ENCODE data around the gene EXOC3L1.

EXOC3L1 gene

DNA sequence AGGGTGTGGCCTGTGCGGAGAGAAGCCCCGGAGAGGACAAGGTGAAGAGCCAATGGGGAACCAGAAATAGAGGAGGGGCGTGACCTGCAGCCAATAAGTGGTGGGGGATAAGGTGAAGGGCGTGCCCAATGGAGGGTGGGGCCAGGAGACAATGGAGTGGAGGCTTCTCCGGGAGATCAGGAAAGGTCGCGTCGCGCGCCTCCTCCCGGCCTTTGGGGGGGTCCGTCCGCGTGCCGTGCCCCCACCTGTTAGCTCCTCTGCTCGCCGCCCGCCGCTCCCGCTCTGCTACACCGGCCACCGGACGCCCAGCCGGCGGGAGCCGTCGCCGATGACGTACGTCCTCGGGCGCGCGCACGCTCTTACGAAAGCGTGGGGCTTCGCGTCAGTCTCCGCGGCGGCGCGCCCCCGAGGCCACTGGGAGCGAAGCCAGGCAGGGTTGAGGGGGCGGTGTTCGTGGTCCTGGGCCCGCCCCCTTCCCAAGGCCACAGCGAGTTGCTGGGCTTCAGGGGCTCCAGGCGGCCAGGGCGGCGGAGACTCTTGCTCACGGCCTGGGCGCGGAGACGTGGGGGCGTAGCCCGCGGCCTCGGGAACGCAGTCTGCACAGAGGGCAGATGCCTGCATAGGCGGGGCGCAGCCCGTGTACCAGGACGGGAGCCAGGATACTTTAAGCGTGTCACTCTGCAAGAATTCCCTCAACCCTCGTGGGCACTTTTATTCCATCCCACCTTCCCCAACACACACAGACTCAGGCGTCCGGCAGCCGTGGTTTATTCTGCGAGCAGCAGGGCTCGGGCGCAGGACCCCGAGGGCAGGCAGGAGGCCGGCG, 6.1 kb downstream of the EXOC3L1 start, which contains the start of gene MATCAP1:
TSS of gene MATCAP1 (minus strand) at position 337 of the 826 bp plus-strand sequence. CDS start 3,353 bp downstream, outside the sequence.
- in situ Hi-C loops (cut with MboI; ENCODE audit: low sequenced_read_pairs), result no loop called here

DNA sequence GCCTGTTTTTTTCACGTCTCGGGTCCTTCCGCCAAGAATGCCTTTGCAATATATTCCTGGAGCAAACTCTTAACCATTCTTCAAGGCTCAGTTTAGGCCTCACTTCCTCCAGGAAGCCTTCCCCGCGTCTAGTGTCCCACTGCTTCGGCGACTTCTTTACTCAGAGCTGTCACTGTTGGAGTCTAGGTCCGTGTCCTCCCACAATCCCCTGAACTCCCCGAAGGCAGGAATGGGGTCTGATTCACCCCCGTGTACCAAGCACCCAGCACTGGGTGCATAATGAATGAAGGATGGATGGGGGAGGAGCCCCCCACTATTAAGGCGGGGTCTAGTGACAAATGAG, 6.7 kb downstream of the EXOC3L1 start:
- in situ Hi-C loops (cut with MboI; ENCODE audit: low sequenced_read_pairs), result no loop called here

DNA sequence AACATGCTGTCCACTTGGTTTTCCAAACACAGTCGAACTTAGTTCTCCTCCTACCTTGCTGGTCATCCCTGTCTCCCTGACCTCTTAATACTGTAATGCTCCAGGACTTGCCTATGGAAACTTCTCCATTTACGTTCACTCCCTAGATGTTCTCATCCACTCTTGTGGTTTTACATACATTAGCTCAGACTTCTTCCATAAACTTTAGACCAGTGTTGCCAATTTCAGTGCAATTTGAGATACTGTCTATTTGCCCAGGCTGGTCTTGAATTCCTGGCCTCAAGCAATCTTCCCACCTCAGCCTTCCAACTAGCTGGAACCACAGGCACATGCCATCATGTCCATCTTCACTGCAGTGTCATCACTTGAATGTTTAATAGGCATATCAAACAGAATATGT, 7.6 kb downstream of the EXOC3L1 start:
- in situ Hi-C loops (cut with MboI; ENCODE audit: low sequenced_read_pairs), result no loop called here

DNA sequence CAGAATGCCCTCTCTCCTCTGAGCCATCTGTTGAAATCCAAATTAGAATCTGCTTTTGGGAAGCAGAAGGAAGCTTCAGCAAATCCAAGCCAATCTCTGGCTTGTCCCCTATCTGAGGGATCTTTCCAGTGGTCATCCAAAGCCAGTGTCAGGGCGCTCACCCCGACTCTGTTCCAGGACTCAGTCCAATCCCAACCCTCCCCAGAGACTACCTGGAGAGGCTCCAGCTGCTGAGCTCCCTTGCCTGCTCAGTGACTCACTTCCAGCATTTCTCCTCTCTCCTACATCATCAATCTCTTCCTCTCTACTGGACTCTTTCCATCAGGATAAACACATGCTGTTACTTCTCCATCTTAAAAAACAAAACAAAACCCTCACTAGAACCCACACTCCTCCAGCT, 8.6 kb downstream of the EXOC3L1 start:
- in situ Hi-C loops (cut with MboI; ENCODE audit: low sequenced_read_pairs), result no loop called here

DNA sequence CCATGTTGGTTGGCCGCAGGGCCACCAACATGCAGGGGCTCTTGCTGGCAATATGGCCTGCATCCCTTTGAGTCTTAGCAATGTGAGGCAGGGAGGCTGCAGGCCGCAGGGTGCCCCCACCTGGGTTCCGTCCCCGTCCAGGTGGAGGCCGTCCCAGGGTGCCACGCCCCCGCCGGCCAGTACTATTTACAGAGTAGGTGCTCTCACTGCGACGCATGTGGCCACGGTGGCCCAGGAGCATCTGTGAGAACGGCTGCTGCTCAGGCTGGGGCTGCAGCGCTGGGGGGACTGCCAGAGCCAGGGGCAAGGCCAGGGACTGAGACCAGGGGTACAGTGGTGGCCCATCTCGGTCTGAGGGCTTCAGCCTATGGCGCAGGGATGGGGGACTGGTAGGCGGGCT, 9.8 kb downstream of the EXOC3L1 start:
- in situ Hi-C loops (cut with MboI; ENCODE audit: low sequenced_read_pairs), result no loop called here

DNA sequence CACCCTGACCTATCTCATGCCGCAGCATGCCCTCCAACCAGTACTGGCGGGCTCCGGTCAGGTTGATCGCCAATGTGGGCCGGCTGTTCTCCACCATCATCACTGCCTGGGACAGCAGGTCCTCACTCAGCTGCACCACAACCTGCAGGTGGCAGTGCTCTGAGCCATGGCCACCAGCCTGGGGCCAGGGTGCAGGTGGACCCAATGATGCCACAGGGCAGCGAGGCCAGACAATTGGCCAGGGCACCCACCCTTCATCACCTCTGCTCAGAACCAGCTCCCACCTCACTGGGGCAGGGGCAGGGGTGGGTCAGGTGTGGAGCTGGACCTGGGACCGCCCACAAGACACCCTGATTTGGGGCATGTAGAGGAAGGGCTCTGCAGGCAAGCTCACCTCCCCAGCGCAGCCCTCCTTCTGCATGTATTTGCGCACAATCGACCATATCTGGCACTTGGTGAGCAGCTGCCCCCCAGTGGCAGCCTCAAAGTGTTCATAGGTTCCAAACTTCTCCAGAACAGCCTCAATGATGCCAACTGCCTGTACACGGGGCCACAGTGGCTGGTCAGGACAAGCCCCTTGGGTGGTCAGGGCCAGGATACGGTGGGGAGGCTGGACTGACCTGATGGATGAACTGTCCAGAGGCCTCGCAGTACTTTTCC, 10.4 kb downstream of the EXOC3L1 start:
- in situ Hi-C loops (cut with MboI; ENCODE audit: low sequenced_read_pairs), result no loop called here

DNA sequence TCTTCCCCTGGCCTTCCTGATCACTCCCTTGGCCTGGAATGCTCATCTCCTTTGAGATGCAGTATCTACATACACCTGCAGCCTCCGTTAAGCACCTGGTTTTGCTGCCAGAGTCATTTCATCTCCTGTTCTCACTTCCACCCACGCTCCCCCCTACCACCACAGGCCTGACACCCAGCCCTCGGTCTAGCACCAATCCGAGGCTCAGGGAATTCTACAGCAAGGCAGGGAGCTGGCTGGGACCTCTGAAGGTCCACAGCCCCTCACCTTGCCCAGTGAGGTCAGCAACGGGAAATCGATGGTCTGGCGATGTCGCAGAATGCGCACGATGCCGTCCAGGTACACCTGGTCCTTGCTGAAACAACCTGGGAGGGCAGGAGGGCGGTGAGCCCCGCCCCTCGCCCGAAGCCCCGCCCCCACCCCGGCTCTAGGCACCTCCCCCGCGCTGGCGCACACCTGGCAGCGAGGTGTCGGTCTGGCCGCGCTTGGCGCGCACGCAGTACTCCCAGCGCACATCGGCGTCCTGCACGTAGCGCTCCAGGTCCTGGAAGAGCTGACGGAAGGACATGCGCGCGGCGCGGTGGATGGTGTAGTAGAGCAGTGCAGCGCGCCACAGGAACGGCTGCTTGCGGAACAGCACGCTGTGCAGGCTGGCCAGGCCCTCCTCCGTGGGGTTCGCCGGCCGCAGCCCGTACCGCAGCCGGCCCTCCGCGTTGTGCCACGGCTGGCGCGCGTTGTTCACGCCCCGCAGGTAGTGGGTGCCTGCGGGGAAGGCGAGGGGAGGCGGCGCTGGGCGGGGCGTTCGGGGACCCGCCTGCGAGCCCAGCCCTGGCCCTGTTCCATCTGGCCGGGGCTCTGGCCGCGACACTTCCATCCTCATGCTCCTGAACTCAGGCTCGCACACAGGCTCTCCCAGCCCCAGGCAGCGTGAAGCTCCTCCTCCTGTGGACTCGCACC, 11.9 kb downstream of the EXOC3L1 start:
- in situ Hi-C loops (cut with MboI; ENCODE audit: low sequenced_read_pairs), result no loop called here

DNA sequence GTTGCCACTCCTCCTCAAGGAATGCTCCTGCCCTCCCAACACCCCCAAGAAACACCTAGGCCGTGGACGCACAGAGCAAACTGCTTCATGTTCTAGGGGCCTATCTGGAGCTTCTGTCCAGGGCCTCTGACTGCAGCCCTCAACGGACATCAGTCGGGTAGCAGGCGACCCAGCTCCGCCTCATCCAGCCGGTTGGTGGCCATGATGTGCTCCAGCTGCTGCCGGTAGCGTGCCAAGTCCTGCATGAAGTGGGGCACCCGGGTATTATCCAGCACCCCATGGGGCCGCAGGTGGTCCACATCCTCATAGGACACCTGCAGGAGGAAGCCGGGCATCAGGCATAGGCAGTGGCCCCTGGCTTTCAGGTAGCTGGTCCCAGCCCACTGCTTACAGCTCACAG, 13.3 kb downstream of the EXOC3L1 start:
- in situ Hi-C loops (cut with MboI; ENCODE audit: low sequenced_read_pairs), result no loop called here

DNA sequence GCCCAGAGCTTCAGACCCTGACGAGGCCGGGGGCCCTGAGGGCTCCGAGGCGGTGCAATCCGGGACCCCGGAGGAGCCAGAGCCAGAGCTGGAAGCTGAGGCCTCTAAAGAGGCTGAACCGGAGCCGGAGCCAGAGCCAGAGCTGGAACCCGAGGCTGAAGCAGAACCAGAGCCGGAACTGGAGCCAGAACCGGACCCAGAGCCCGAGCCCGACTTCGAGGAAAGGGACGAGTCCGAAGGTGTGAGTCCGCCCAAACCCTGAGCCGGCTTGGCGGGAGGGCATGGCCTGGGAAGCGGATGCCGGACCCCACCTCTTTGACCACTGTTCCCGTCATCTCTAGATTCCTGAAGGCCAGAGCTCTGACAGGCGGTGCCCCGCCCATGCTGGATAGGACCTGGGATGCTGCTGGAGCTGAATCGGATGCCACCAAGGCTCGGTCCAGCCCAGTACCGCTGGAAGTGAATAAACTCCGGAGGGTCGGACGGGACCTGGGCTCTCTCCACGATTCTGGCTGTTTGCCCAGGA, 15.2 kb downstream of the EXOC3L1 start:
- in situ Hi-C loops (cut with MboI; ENCODE audit: low sequenced_read_pairs), result no loop called here

DNA sequence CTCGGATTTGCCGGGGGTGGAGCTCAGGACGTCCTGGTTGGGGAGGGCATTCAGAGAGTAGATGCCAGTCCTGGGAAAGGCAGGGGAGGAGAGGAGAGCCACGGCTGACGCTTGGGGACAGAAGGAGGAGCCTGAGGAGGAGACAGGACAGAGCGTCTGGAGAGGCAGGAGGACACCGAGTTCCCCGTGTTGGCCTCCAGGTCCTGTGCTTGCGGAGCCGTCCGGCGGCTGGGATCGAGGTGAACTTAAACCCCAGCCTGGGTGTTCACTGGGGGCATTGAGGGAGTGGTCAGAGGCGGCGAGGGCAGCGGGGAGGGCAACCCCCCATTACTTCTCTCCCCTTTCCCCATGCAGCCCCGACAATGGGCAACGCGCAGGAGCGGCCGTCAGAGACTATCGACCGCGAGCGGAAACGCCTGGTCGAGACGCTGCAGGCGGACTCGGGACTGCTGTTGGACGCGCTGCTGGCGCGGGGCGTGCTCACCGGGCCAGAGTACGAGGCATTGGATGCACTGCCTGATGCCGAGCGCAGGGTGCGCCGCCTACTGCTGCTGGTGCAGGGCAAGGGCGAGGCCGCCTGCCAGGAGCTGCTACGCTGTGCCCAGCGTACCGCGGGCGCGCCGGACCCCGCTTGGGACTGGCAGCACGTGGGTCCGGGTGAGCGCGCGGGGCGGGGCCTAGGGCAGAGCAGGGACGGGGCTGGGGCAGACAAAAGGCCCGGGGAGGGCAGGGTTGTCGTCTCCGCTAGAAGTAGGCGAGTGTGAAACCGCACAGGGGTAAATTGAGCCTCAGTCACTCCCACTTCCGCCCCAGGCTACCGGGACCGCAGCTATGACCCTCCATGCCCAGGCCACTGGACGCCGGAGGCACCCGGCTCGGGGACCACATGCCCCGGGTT, 15.9 kb downstream of the EXOC3L1 start:
- in situ Hi-C loops (cut with MboI; ENCODE audit: low sequenced_read_pairs), result no loop called here

DNA sequence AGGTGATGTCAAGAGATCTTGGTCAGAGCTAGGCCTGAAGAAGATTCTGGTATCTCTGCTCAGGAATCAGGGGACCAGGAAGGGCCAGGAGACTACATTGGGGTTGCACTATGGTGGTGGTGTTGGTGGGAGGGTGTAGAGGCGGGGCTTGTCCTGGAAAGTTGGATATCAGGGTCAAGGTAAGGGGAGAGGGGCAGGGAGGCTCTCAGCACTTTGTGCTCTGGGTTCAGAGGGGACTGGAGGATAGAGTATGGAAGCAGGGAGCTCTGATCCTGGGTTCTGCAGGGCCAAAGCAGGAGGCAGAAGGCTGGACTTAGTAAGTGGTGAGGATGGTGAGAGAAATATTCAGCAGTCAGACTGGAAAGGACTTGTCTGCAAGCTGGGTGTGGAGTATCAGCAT, 16.6 kb downstream of the EXOC3L1 start:
- in situ Hi-C loops (cut with MboI; ENCODE audit: low sequenced_read_pairs), result no loop called here

DNA sequence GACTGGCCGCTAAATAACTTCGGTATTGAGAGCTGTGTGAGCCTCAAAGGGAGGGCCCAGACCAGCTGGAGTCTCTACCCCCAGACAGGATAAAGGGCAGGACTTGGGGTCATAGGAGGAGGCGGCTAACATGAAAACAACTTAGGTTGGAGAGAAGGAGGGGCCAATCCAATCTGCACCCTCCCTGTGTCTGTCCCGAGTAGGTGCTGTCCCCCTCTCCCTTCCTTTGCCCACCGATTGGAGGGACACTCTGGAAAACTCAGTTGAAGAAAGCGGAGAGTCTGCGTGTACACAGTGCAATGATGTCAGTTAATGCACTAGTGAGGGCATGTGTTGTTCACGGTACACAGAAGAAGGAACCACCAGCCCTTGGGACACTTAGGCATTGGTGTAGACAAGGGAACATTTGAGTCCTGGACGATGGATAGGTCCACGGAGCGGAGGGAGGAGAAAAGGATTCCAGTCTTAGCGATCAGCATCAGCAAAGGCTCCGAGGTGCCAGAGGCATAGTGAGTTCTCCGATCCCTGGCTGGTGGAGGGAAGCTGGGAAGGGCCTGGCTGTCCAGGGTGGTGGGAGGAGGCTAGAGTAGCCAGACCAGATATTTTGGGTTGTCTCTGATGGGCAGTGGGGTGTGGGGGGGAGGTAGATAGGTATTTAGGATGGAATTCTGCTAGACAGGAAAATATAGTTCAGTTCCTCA, 18.8 kb downstream of the EXOC3L1 start:
- in situ Hi-C loops (cut with MboI; ENCODE audit: low sequenced_read_pairs), result no loop called here

DNA sequence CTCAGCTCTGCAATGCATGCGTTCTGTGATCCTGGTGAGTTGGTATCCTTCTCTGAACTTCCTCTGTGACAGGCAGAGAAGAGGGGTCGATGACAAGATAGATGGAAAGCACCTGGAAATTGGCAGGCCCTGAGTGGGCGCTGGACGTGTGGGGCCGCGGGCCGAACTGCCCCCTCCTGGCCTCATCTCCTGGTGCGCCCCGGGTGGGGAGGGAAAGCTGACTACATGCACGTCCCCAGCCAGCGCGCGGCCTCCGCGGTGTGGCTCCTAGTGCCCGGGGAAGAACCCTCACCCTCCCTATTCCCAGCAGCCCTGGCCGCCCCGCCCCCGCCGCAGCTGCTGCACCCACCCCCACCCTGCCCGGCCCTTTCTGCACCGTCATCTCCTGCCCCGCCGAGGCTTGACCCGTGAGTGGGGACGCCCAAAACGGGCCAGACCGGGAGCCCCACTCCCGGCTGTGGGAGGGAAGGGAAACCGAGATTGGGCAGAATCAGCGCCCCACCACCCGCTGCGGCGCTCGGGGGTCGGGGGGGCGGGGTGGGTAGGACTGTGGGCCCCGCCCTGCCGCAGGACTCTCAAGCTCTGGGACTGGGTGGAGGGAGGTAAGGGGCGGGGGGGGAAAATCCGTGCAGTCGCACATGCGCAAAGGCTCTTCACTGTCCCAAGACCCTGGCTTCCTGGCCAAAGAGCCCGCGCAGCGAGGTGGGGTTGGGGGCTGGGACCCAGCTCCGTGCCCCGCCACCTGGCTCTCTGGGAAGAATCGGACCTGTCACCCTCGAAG, 19.6 kb downstream of the EXOC3L1 start, which contains the start of gene NOL3:
TSS of gene NOL3 (plus strand) at position 371 of the 781 bp plus-strand sequence.
- in situ Hi-C loops (cut with MboI; ENCODE audit: low sequenced_read_pairs), result no loop called here

DNA sequence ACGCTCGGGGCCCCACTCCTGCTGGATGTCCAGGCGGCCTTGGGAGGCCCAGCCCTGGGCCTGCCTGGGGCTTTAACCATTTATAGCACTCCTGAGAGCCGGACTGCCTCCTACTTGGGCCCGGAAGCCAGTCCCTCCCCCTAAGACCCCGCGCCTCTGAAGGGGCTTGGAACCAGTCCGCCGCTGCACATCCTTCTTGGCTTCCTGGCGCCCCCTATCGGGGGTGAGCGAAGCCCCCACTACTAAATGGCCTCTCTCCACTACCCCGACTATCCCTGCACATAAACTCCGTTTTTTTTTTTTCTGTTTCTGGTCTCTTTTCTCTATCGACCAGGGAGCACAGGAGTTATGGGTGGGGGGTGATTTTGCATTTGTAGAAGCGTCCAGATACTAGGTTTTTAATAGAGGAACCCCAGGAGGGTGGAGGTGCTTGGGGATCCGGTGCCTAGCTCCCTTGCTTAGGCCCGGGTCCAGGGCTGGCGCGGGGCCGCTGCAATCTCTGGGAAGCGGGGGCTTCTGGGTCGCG, 20.2 kb downstream of the EXOC3L1 start:
- in situ Hi-C loops (cut with MboI; ENCODE audit: low sequenced_read_pairs), result no loop called here

DNA sequence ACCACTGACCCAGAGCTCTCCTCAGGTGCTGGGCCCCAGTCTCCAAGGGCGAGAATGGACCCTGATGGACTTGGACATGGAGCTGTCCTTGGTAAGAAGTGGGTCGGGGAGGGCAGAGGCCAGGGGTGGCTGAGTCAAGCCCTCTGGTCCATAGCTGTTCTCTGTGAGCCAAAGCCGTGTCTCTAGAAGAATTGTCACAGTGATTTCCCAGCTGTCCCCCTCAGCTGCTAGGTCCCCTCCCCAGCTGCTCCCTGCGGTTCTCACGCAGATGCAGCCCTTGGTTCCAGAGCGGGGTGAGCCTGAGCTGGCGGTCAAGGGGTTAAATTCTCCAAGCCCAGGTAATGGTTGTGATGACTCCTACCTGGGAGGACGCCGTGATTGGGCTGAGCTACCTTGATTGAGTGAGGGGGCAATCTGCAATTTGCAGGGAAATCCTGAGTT, 20.9 kb downstream of the EXOC3L1 start:
- in situ Hi-C loops (cut with MboI; ENCODE audit: low sequenced_read_pairs), result no loop called here

DNA sequence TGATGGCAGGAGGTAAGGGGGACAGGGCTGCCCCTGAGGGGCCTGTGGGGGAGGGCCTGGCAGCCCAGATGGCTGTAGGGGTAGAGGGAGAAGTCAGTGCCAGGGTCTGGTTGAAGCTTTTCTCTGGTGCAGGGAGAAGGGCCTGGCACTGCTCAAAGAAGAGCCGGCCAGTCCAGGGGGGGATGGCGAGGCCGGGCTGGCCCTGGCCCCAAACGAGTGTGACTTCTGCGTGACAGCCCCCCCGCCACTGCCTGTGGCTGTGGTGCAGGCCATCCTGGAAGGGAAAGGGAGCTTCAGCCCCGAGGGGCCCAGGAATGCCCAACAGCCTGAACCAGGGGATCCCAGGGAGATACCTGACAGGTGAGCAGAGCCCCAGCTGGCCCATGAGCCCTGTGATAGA, 22.3 kb downstream of the EXOC3L1 start:
- in situ Hi-C loops (cut with MboI; ENCODE audit: low sequenced_read_pairs), result no loop called here

DNA sequence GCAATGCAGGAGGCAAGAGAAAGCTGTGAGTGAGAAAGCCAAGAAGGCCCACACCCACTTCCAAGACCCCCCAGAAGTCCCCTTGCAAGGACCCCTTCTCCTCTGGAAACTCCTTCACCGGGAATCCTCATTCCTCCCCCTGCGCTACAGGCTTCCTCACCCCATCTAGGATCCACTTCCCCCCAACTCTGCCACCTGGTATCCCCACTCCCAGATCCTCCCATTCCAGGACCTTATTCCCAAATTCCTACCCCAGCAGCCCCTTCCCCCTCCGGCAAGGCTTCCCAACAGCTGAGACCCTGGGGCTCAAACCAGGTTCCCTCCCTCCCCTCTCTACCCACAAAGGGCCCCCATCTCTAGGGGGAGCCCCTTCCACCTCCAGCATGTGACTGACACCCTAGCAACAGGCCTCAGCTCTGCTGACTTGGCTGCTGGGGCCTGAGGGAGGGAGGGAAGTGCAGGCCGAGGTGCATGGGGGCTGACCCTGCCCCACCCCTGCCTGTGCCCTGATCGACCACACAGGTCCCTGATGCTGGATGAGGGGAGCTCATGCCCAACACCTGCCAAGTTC, 23.3 kb downstream of the EXOC3L1 start:
- in situ Hi-C loops (cut with MboI; ENCODE audit: low sequenced_read_pairs), result no loop called here

DNA sequence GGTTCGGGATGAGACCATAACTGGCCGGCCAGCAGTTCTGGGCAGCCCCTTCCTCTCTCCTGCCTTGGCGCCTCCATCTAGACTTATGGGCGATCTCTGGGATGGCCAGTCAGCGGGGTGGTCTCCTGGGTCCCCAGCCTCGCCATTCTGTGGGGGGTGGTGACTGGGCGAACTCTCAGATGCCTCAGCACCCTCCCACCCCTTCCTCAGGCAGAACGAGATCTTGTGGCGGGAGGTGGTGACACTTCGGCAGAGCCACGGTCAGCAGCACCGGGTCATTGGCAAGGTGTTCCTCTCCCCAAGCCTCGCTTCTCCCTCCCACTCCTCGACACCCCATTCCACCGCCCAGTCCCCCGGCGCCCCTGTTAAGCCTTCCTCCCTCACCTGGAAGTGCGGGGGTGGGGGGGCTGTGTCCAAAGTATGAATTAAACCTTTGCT, 23.8 kb downstream of the EXOC3L1 start:
- in situ Hi-C loops (cut with MboI; ENCODE audit: low sequenced_read_pairs), result no loop called here

Data from hTERT RPE-1 (cell line).